HEK293 (cell line): ENCODE measurements around the gene DST.

Experiments used
- CTCF ChIA-PET: fragments of 350-600 bp; formaldehyde crosslinking; extraction: SDS; loops from one replicate; lab custom pipeline; 2021; ENCODE audit warnings: antibody characterized with exemption; lab: Yijun Ruan, JAX
- POLR2A ChIA-PET: fragments of 300-600 bp; formaldehyde crosslinking; extraction: SDS; loops from one replicate; lab custom pipeline; 2020; ENCODE audit warnings: antibody characterized with exemption, inconsistent platforms; lab: Yijun Ruan, JAX
- H3K27ac ChIP-seq: fragments of 200-500 bp; sonication (Bioruptor generic); 2 replicates; pipeline ENCODE4 v1.5.1; 2014; ENCODE audit warnings: low read depth, low read length, control low read depth, inconsistent platforms; ENCODE audit errors: extremely low read depth
- H3K36me3 ChIP-seq, 2 experiments: fragments of 200-500 bp in 1 of 2; sonication (Bioruptor generic) in 1 of 2; 1 replicate in 1 of 2; 2 replicates in 1 of 2; pipeline ENCODE4 v1.5.1; 2014 to 2017; ENCODE audit warnings: inconsistent platforms in 2 of 2, low read length in 2 of 2; ENCODE audit not compliant: control insufficient read depth in 2 of 2, insufficient read depth in 1 of 2
- H3K4me1 ChIP-seq: fragments of 200-500 bp; sonication (Bioruptor generic); 2 replicates; pipeline ENCODE4 v1.5.1; 2014; ENCODE audit warnings: mild to moderate bottlenecking, low read length, inconsistent platforms; ENCODE audit not compliant: control insufficient read depth, insufficient read depth
- H3K4me3 ChIP-seq: 2 replicates; pipeline ENCODE4 v1.5.1; 2011; ENCODE audit warnings: low read depth, mild to moderate bottlenecking, control low read depth, low read length, moderate library complexity
- H3K9me3 ChIP-seq: fragments of 200-500 bp; sonication (Bioruptor generic); 2 replicates; pipeline ENCODE4 v1.5.1; 2014; ENCODE audit warnings: low read depth, low read length, inconsistent platforms; ENCODE audit not compliant: control insufficient read depth, insufficient read depth
- BCL11A ChIP-seq: fragments of 450-650 bp; formaldehyde crosslinking; IDR thresholded peaks from 2 replicates; pipeline ENCODE4 v1.5.1; 2016; ENCODE audit warnings: low read depth, missing biosample characterization, missing genetic modification characterization
- BCL11B ChIP-seq: fragments of 450-650 bp; formaldehyde crosslinking; IDR thresholded peaks from 2 replicates; pipeline ENCODE4 v1.5.1; 2016; ENCODE audit warnings: low read depth, missing biosample characterization, missing genetic modification characterization
- GLIS2 ChIP-seq: fragments of 450-650 bp; formaldehyde crosslinking; IDR thresholded peaks from 2 replicates; pipeline ENCODE4 v1.5.1; 2016; ENCODE audit warnings: missing biosample characterization, missing genetic modification characterization
- OVOL3 ChIP-seq: fragments of 450-650 bp; formaldehyde crosslinking; IDR thresholded peaks from 2 replicates; pipeline ENCODE4 v1.5.1; 2016; ENCODE audit warnings: missing biosample characterization, missing genetic modification characterization
- PRDM1 ChIP-seq: fragments of 450-650 bp; formaldehyde crosslinking; IDR thresholded peaks from 2 replicates; pipeline ENCODE4; 2016; ENCODE audit warnings: missing biosample characterization, missing genetic modification characterization
- RBAK ChIP-seq: fragments of 450-650 bp; formaldehyde crosslinking; IDR thresholded peaks from 2 replicates; pipeline ENCODE4 v1.5.1; 2016; ENCODE audit warnings: missing biosample characterization, missing genetic modification characterization
- SP7 ChIP-seq: fragments of 450-650 bp; formaldehyde crosslinking; IDR thresholded peaks from 2 replicates; pipeline ENCODE4 v1.5.1; 2016; ENCODE audit warnings: missing biosample characterization, missing genetic modification characterization
- TCF7L2 ChIP-seq: IDR thresholded peaks from 2 replicates; pipeline ENCODE4 v1.6.1; 2011; ENCODE audit warnings: low read depth, mild to moderate bottlenecking, inconsistent platforms, low read length, moderate library complexity, borderline replicate concordance
- WT1 ChIP-seq: fragments of 450-650 bp; formaldehyde crosslinking; IDR thresholded peaks from 2 replicates; pipeline ENCODE4 v1.5.1; 2016; ENCODE audit warnings: missing biosample characterization, missing genetic modification characterization
- ZBTB1 ChIP-seq: fragments of 450-650 bp; formaldehyde crosslinking; IDR thresholded peaks from 2 replicates; pipeline ENCODE4 v1.5.1; 2016; ENCODE audit warnings: missing biosample characterization, missing genetic modification characterization
- ZBTB17 ChIP-seq: fragments of 450-650 bp; formaldehyde crosslinking; IDR thresholded peaks from 2 replicates; pipeline ENCODE4 v1.5.1; 2016; ENCODE audit warnings: missing biosample characterization, missing genetic modification characterization
- ZBTB21 ChIP-seq: fragments of 450-650 bp; formaldehyde crosslinking; IDR thresholded peaks from 2 replicates; pipeline ENCODE4 v1.5.1; 2017; ENCODE audit warnings: missing biosample characterization, missing genetic modification characterization
- ZBTB7A ChIP-seq: fragments of 450-650 bp; formaldehyde crosslinking; IDR thresholded peaks from 2 replicates; pipeline ENCODE4 v1.5.1; 2016; ENCODE audit warnings: low read depth, missing biosample characterization, missing genetic modification characterization
- ZNF174 ChIP-seq: fragments of 450-650 bp; formaldehyde crosslinking; IDR thresholded peaks from 2 replicates; pipeline ENCODE4 v1.5.0; 2017; ENCODE audit warnings: missing biosample characterization, mild to moderate bottlenecking, missing genetic modification characterization
- ZNF184 ChIP-seq: fragments of 450-650 bp; IDR thresholded peaks from 2 replicates; pipeline ENCODE4 v1.5.1; 2018; ENCODE audit warnings: missing biosample characterization, mild to moderate bottlenecking, missing genetic modification characterization
- ZNF2 ChIP-seq: fragments of 450-650 bp; formaldehyde crosslinking; IDR thresholded peaks from 2 replicates; pipeline ENCODE4 v1.5.1; 2016; ENCODE audit warnings: missing biosample characterization, missing genetic modification characterization
- ZNF221 ChIP-seq: fragments of 450-650 bp; formaldehyde crosslinking; IDR thresholded peaks from 2 replicates; pipeline ENCODE4 v1.5.1; 2017; ENCODE audit warnings: missing biosample characterization, missing genetic modification characterization, borderline replicate concordance
- ZNF223 ChIP-seq: fragments of 450-650 bp; formaldehyde crosslinking; IDR thresholded peaks from 2 replicates; pipeline ENCODE4 v1.5.1; 2016; ENCODE audit warnings: missing biosample characterization, missing genetic modification characterization
- ZNF23 ChIP-seq: fragments of 450-650 bp; formaldehyde crosslinking; IDR thresholded peaks from 2 replicates; pipeline ENCODE4 v1.5.1; 2016; ENCODE audit warnings: missing biosample characterization, missing genetic modification characterization, borderline replicate concordance
- ZNF302 ChIP-seq: fragments of 450-650 bp; formaldehyde crosslinking; IDR thresholded peaks from 2 replicates; pipeline ENCODE4 v1.5.1; 2016; ENCODE audit warnings: missing biosample characterization, missing genetic modification characterization, low read depth
- ZNF394 ChIP-seq: fragments of 450-650 bp; formaldehyde crosslinking; IDR thresholded peaks from 2 replicates; pipeline ENCODE4 v1.5.1; 2016; ENCODE audit warnings: missing biosample characterization, missing genetic modification characterization, mild to moderate bottlenecking, moderate library complexity, borderline replicate concordance
- ZNF416 ChIP-seq: fragments of 450-650 bp; formaldehyde crosslinking; IDR thresholded peaks from 2 replicates; pipeline ENCODE4 v1.5.1; 2016; ENCODE audit warnings: missing biosample characterization, missing genetic modification characterization
- ZNF510 ChIP-seq: fragments of 450-650 bp; formaldehyde crosslinking; IDR thresholded peaks from 2 replicates; pipeline ENCODE4 v1.5.1; 2018; ENCODE audit warnings: mild to moderate bottlenecking, missing genetic modification characterization, missing biosample characterization; ENCODE audit not compliant: insufficient replicate concordance
- ZNF548 ChIP-seq: fragments of 450-650 bp; formaldehyde crosslinking; IDR thresholded peaks from 2 replicates; pipeline ENCODE4 v1.5.1; 2016; ENCODE audit warnings: missing biosample characterization, missing genetic modification characterization
- ZNF561 ChIP-seq: fragments of 450-650 bp; IDR thresholded peaks from 2 replicates; pipeline ENCODE4 v1.5.1; 2018; ENCODE audit warnings: missing biosample characterization, missing genetic modification characterization, borderline replicate concordance
- ZNF596 ChIP-seq: fragments of 450-650 bp; IDR thresholded peaks from 2 replicates; pipeline ENCODE4 v1.5.0; 2018; ENCODE audit warnings: missing biosample characterization, mild to moderate bottlenecking, missing genetic modification characterization, moderate library complexity
- ZNF768 ChIP-seq: fragments of 450-650 bp; formaldehyde crosslinking; IDR thresholded peaks from 2 replicates; pipeline ENCODE4 v1.5.1; 2018; ENCODE audit warnings: missing biosample characterization, mild to moderate bottlenecking, missing genetic modification characterization
- TF ChIP-seq, protein P1 (sequence below): fragments of 450-650 bp; IDR thresholded peaks from 2 replicates; pipeline ENCODE4 v1.5.1; 2018; ENCODE audit warnings: missing biosample characterization, missing genetic modification characterization
- TF ChIP-seq, protein P2 (sequence below): fragments of 450-650 bp; formaldehyde crosslinking; conservative IDR thresholded peaks from 2 replicates; pipeline ENCODE4 v1.5.1; 2016; ENCODE audit warnings: low read depth, missing biosample characterization, missing genetic modification characterization
- TF ChIP-seq, protein P3 (sequence below): fragments of 450-650 bp; formaldehyde crosslinking; IDR thresholded peaks from 2 replicates; pipeline ENCODE4 v1.5.1; 2016; ENCODE audit warnings: missing biosample characterization, missing genetic modification characterization

Gene DST

DNA sequence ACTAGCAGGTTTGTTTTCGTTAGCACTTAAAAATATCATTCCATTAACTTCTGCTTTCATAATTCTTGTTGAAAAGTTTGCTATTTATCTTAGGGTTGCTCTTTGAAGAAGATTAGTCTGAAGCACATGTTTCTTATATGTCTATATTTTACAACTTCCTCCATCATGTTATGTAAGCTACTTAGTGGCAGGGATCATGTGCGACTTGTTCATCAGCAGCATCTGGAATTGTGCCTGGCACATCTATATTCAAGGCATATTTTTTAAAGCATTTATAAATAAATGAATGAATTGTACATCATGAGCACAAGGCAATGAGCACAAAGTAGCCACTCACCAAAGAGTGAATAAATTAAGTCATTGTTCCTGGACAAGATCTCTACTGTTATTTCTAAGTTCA, 208.1 kb downstream of the DST start:
- no peaks in the 10 kb centered on the region for H3K9me3 ChIP-seq
- no peak overlapping the region for H3K4me3 ChIP-seq
- H3K4me1 ChIP-seq: no peaks in the 10 kb centered on the region
- ChIA-PET CTCF (interaction anchor here (0.6 kb wide), 1 partner anchor 167 kb away, joined by 3 read pairs; no protein-coding TSS in a partner anchor), POLR2A (no interaction called here)
- TF ChIP-seq OVOL3 (tag by site-specific recombination) (no peak), SP7 (tag by site-specific recombination) (no peak), ZNF184 (tag by site-specific recombination) (no peak), ZNF223 (tag by site-specific recombination) (no peak), RBAK (tag by site-specific recombination) (no peak), ZBTB17 (tag by site-specific recombination) (no peak), ZNF510 (tag by site-specific recombination) (no peak), ZBTB21 (tag by site-specific recombination) (no peak), ZBTB7A (tag by site-specific recombination) (no peak), ZNF174 (no peak), WT1 (no peak), ZNF416 (tag by site-specific recombination) (no peak), GLIS2 (tag by site-specific recombination) (no peak), ZNF394 (tag by site-specific recombination) (no peak), ZNF561 (tag by site-specific recombination) (no peak), ZNF596 (no peak), ZNF302 (tag by site-specific recombination) (no peak)
- TF ChIP-seq, protein P1, sequence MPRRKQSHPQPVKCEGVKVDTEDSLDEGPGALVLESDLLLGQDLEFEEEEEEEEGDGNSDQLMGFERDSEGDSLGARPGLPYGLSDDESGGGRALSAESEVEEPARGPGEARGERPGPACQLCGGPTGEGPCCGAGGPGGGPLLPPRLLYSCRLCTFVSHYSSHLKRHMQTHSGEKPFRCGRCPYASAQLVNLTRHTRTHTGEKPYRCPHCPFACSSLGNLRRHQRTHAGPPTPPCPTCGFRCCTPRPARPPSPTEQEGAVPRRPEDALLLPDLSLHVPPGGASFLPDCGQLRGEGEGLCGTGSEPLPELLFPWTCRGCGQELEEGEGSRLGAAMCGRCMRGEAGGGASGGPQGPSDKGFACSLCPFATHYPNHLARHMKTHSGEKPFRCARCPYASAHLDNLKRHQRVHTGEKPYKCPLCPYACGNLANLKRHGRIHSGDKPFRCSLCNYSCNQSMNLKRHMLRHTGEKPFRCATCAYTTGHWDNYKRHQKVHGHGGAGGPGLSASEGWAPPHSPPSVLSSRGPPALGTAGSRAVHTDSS: no peak
- H3K27ac ChIP-seq: no peak overlapping the region
- H3K36me3 ChIP-seq: no peaks in the 10 kb centered on the region

DNA sequence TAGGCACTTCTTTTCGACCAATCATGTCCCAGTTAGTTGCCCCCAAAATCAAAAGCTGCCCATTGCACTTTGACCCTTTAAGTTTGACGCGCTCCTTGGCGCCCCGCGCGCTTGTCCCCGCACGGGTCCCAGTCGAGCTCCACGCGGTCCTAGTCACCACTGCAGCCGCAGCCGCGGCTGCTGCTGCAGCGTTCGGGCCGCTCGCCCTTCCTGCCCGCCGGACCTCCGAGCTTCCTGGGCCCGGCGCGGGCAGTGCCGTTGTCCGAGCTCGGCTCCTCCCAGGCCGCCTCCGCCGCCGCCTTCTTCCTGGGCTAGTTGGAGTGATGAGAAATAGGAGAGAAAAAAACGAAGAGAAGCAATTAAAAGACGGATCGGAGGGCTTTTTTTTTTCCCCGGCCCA, 209.6 kb downstream of the DST start:
- ChIA-PET POLR2A (no interaction called here), CTCF (interaction anchor here (1.0 kb wide), 1 partner anchor 9 kb away, joined by 3 read pairs; no protein-coding TSS in a partner anchor)
- H3K4me3 ChIP-seq: no peak overlapping the region
- TF ChIP-seq ZNF768 (tag by site-specific recombination) (no peak), ZNF221 (tag by site-specific recombination) (no peak), ZNF2 (tag by site-specific recombination) (no peak), BCL11A (tag by site-specific recombination) (no peak), ZNF23 (tag by site-specific recombination) (no peak), PRDM1 (tag by site-specific recombination) (no peak), ZNF548 (tag by site-specific recombination) (no peak), ZBTB1 (no peak), BCL11B (tag by site-specific recombination) (no peak), TCF7L2 (no peak)
- TF ChIP-seq, protein P2, sequence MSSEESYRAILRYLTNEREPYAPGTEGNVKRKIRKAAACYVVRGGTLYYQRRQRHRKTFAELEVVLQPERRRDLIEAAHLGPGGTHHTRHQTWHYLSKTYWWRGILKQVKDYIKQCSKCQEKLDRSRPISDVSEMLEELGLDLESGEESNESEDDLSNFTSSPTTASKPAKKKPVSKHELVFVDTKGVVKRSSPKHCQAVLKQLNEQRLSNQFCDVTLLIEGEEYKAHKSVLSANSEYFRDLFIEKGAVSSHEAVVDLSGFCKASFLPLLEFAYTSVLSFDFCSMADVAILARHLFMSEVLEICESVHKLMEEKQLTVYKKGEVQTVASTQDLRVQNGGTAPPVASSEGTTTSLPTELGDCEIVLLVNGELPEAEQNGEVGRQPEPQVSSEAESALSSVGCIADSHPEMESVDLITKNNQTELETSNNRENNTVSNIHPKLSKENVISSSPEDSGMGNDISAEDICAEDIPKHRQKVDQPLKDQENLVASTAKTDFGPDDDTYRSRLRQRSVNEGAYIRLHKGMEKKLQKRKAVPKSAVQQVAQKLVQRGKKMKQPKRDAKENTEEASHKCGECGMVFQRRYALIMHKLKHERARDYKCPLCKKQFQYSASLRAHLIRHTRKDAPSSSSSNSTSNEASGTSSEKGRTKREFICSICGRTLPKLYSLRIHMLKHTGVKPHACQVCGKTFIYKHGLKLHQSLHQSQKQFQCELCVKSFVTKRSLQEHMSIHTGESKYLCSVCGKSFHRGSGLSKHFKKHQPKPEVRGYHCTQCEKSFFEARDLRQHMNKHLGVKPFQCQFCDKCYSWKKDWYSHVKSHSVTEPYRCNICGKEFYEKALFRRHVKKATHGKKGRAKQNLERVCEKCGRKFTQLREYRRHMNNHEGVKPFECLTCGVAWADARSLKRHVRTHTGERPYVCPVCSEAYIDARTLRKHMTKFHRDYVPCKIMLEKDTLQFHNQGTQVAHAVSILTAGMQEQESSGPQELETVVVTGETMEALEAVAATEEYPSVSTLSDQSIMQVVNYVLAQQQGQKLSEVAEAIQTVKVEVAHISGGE (tag by site-specific recombination): no peak
- TF ChIP-seq, protein P3, sequence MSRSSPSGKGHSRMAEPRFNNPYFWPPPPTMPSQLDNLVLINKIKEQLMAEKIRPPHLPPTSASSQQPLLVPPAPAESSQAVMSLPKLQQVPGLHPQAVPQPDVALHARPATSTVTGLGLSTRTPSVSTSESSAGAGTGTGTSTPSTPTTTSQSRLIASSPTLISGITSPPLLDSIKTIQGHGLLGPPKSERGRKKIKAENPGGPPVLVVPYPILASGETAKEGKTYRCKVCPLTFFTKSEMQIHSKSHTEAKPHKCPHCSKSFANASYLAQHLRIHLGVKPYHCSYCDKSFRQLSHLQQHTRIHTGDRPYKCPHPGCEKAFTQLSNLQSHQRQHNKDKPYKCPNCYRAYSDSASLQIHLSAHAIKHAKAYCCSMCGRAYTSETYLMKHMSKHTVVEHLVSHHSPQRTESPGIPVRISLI: no peak

More for the DNA sequence above, 209.6 kb downstream of the DST start:
- H3K36me3 ChIP-seq: no peaks in the 10 kb centered on the region
- H3K27ac ChIP-seq: no peak overlapping the region
- no peaks in the 10 kb centered on the region for H3K4me1 ChIP-seq
- no peaks in the 10 kb centered on the region for H3K9me3 ChIP-seq
